EL (cell line): ENCODE results near the gene EDAR.

Experiments
- DNase-seq: peaks from one replicate; pipeline ENCODE4 v3.0.0-alpha.2; 2016

Gene EDAR

DNA sequence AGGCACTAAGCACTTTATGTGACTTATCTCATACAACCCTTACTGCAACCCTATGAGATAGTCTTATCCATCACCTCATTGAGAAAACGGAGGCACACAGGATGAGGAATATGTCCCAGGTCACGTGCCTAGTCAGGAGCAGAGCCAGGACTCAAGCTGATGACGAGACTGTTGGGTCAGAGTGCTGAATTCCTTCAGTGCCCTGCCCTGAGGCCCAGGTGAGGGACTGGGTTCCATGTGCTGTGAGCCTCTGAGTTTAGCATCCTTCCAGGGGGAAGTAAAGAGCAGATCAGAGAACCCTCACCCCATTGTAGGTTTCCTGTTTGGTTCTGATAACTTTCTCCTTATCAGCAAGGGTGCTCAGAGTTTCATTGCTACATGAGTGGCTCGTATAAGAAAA is 11.7 kb upstream of the EDAR start:
- DNase-seq: no peak

DNA sequence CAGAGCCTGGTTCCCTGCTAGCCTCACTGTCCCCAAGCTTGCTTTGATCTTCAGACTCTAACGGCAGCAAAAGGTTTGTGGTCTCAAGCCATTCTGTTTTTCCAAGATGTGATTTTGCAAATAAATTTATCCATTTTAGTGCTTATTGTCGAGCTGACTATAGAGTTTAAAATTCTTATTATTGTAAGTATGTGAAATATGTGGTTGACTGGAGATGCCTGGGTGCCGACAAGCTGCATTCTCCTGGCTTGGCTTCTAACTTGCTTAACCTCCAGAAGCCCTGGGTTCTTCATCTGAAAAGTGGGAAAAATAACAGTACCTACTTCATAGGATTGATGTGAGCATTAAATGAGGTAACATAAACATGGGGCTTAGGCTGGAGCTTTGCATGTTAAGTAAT is 9.9 kb upstream of the EDAR start:
- peak; percentile 9 for DNase-seq

DNA sequence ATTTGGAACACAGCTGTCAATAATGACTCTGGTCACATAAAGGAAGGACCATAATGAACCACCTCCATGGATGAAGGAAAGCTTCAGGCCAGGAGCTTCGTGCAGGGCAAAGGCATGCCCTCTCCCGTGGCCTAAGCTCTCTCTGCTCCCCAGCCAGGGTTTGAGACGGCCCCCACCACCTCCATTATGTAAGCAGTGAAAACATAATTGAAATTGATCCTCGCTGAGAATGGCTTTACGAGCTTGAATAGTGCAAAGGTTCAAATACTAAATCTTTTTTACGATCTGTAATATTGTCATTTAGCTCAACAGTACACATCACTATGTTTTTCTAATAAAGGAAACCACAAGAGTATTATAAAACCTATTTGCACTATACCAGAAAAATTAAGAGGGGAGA is 5.2 kb upstream of the EDAR start:
- DNase-seq: no peak

DNA sequence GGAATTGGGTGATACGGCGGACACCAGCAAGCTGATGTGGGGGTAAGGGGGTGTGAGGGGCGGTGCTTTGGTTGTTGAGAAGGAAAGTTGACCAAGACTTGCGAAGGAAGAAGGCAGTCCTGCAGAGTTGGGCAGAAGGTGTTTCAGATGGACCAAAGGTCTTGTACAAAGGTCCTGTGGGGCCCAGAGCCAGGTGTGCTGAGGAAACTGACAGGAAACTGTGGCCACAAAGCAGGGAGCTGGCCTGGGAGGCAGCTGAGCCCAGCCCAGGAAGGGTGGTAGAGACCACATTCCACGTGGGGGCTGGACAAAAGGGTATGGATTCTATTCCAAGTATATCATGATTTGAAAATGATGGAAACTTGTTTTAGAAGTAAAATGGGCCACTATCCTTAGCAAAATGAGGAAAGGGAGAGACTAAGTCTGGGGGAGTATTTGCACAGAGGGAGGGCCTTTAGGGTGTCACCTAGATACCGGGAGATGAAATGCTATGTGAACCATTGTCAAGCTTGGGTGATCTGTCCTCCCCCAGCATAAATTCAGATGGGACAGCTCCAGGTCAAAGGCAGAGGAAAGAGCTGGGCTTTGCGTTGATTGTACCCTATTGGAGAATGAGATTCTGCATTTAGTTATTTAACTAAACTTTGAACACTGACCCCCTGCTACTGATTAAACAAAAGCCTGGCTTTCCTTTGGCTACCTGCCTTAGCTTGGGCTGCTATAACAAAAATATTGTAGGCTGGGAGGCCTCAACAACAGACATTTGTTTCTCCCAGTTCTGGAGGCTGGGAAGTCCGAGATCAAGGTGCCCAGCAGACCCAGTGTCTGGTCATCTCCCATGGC is 4.3 kb upstream of the EDAR start:
- DNase-seq: no peak

DNA sequence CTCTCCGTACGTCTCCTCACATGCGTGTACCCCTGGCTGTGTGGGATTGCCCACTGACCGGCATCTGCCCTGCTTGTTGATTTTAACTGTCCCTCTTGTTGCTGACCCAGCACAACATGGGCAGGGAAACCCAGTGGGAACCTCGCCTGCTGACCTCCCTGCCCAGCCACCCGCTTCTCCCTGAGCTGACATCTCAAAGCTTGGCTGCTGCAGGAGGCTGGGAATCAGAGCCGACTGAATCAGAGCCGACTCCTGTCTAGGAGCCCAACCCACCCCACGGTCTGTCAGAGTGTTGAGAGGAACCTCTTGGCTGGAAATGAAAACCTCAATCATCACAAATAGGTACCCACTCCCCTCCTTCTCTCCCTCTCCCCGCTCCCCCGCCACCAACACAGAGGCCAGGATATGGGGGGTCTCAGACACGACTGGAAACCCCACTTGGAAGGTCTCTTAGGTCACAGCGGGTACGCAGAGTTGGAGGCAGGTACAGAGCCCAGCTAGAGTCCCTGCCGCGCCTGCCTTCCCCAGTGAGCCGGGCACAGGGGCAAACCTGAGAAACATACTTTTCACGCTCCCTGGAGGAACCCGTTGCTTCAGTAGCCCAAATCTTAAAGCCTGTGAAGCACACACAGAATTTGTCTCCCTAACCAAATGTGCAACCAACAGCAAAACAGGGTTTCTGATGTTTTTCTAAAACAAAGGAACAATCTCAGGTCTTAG is 784 bp downstream of the EDAR start:
- DNase-seq: no peak

DNA sequence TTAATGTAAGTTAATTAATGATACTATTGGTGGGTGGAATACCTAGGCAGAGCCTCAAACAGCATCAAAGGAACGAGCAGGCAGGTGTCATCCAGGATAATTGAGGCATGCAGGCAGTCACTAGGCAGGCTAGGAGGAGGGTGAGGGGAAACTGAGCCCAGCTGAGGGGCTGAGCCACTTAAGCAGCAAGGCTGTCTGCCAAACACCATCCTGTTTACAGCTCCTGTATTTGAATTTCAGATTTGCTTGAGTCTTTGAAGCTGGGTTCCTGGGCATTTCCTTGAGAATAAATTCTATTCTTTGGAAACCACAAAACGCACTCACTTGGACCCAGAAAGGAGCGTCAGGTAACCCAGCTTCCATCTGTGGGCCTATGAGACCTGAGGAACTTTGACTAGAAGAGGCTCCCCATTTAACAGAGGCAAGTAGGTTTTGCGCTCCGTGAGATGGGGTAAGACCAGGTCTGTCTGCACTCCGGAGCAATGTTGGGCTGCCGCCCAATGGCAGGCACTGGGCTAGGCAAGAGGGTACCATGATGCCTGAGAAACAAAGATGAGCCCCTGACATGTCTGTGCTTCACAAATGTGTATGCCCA is 2.0 kb downstream of the EDAR start:
- DNase-seq: no peak

DNA sequence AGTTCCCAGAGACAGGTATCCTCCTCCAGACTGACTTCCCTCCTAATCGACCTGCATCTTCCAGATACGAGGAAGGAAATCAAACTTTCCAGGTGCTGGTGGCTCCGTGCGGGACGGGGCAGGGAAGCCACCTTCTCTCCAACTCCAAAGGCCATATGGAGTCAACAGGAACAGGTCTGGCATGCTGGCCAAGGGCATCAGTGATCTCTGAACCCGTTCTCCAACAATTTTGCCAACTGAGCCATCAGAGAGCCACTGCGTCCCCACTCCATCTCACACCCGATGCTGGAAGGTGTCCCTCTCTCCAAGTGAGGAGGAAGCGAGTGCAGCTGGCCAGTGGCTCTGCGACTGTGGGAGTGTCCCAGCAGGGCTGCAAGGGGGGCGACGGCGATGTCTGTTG is 5.4 kb downstream of the EDAR start:
- DNase-seq: no peak

DNA sequence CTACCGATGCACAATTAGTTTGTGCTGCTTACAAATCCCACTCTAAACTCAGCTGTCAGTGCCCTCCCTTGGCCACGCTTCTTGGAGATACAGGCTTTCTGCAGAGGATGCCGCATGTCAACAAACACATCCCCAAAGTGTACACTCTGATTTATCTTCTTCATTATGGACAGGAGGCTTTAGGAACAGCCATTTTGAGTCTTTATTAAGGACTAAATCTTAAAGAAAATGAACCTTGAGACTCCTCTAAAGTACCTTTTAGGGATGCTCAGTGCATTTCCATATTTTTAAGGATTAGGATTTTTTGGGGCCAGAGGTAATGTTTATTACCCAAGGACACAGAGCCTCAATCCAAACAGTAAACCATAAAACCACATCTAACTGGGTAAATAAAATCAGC is 6.0 kb downstream of the EDAR start:
- no peak for DNase-seq

DNA sequence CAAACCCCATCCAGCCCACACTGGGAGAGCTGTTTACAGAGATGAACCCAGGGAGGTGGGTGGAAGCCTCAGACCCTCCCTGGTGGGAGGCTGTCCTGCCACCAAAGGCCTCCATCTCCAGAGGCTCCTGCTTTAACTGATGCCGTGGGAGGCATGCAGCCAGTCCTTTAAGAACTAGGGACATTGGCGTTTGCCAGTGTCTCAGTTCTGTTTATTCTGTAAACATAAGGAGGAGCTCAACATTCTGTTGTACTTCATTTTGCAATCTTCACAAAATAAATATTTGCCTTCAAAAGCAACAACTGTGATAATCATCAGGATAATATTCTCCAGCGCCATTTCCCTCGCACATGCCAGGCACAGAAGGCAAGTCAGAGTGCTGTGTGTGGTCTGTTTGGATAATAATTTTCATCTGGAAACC is 6.8 kb downstream of the EDAR start:
- DNase-seq: no peak

DNA sequence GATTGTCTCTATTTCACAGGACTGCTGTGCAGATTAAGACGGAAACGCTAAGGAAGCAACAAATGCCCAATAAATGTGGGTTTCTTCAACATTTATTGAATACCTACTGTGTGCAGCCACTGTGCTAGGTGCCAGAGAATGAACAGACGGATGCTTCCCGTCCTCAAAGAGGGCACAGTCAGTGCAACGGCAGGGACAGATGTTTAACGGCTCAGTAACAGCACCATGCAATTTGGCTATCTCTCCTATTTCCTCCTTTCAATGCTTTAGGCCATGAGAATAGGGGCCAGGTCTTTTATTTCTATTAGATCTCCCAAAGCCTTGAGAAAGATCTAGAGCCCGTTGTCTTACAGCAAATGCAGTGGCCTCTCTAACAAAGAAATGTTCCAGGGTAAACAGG is 7.2 kb downstream of the EDAR start:
- DNase-seq: no peak

DNA sequence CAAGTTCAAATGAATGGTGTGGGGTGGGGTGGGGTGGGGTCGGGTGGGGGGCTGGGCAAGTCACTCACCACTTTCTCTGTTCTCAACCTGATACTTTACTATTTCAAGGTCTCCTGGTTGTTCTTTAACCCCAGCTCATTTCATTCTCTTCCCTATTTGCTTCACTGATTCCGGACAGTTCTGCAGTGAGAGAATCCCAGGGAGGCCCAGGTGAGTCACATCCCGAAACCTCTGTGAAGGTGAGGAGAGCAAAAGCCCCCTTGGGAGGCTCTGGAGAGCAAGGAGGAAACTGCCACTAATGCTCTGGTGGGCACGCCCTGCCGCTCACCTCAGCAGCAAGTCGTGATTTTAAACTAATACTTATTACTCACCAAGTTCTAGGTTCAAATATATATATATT is 8.9 kb downstream of the EDAR start:
- no peak for DNase-seq

DNA sequence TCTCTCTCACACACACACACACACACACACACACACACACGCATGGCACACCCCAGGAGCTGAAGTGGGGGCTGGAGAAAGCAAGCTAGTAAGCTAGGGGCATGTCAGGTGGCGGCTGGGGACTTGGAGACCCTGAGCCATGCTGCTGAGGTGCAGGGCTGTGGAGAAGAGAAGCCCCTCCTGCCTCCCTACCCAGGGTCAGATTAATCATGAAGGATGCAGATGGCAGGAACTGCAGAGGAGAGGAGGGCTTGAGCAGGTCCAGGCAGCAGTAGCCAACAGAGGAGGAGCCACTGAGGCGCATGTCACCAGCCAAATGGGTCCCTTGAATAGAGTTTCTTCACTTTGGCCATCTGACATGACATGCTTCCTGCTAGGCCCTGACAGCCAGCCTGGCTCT is 9.6 kb downstream of the EDAR start:
- no peak for DNase-seq

DNA sequence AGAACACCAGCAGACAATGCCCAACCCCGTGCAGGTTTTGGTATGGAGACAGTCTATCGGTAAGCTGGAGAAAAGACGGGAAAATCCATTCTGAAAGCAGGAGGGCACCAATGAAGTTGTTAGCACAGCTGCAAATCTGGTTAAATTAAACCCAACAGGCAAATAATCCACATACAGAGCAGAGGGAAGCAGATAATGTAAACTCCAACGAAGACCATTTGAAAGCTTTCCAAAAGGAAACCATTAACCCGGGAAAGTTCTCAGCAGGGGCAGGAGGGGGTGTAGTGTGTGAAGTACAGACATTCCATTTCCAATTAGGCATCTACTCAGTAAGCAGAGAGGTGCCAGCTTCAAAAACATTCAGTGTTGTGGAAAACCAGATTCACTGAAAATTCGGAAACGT is 10.3 kb downstream of the EDAR start:
- DNase-seq: no peak

DNA sequence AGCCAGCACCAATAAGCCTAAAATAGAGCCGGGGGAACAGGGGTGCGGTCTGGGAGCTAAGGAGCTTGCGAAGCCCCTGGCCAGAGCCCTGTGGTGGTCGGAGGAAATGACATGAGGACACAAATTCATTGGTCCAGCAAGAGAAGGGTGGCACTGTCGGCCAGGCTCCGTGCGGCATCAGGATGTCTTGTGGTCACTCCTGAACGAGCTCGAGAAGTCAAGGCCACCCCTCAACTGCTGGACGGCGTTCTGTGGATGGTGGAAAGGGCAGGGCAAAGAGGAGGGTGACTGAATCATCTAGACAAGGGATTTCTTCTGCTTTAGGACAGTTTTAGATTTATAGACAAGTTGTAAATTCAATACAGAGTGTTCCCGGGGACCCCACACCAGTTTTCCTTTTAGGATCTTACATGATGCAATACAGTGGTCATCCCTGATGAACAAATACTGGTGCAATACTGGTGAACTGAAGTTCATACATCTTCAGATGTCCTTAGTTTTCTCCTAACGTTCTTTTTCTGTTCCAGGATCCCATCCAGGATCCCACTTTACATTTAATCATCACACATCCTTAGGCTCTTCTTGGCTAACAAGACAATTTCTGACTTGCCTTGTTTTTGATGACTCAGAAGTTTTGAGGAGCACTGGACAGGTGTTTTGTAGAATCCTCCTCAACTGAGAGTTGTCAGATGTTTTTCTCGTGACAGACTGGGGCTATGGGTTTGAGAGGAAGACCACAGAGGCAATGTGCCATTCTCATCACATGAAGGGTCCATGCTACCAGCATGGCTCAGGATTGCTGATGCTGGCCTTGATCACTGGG is 13.2 kb downstream of the EDAR start:
- DNase-seq: no peak

DNA sequence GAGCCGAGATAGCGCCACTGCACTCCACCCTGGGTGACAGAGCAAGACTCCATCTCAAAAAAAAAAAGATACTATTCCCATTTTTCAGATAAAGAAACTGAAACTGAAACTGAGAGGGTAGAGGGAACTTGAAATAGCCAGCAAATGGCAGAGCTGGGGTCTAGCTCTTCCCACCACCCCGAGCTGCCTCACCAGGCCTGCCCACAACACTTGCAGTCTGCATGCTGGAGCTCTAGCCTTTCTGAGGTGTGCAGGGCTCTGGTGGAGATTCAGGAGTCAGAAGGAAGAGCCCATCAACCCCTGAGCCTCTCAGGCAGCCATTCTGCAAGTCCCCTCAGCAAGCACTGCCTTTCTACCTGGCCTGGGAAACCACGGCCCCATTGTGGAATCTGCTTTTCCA is 14.3 kb downstream of the EDAR start:
- no peak for DNase-seq

DNA sequence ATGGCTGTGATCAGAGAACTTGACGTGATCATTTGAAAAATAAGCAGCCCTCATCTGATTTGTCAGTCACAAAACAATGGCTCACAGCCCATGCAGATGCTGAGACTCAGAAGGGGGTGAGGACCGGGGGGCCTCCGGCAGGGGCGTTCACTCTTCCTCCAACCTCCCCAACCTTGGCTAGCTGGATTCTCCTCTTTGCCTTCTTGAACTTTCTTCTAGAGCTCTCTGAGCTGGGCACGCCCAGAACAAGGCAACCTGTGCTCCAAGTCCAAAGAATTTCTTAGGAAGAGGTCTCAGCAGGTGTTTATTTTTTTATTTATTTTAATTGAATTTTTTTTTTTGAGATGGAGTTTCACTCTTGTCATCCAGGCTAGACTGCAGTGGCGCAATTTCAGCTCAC is 16.4 kb downstream of the EDAR start:
- DNase-seq: no peak

DNA sequence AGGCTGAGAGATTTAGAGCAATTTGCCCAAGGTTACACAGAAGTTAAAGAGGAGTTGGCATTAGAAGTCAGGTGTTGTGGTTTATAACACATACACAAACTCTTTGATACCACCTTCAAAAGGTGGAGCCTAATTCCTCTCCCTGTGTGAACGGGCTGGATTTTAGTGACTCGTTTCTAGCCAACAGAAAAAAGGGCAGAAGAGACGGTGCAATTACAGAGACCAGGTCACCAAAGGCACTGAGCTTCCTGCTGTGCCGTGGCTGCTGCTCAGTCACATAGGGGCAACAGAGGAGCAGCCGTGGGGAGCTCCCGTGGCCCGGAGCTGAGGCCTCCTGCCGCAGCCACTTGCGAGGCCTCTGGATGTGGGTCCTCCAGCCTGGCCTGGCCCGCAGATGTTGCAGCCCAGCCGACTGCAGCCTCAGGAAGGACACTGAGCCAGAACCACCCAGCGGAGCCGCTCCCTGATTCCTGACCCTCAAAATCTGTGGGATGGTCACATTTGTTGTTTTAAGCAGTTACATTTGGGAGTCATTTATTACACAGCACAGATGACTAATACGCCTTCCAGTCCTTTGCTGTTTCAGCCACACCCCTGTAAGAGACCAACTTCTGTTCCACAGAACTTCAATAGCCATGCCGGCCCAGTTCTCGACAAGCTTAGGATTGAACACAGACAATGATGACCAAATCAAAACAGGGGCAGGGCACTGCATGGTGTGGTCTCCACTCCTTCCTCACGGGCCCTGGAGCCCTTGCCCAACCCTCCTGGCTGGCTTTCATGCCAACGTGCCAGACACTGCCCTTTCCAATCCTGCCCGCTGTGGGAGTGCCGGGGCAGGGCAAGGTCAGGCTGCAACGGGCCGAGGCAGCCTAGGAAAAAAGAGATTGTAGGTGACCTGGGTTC is 17.1 kb downstream of the EDAR start:
- DNase-seq: peak; percentile 64

DNA sequence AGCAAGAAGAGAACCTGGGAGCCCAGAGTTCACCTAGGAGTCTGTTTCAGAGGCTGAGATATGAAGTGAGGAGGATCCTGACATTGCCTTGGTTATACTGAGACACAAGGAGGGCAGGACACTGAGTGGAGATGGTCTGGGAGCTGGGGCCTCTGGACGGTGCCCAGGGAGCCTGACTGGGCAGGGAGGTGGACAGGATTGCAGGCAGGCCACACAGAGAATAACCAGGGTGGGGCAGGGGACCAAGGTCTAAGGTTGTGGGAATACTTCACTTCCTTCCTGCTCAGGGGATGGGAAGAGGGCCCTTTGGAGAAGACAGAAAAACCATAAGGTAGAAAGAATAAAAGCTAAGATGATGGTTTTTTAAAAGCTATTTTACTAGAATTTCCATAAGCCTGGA is 18.7 kb downstream of the EDAR start:
- no peak for DNase-seq

DNA sequence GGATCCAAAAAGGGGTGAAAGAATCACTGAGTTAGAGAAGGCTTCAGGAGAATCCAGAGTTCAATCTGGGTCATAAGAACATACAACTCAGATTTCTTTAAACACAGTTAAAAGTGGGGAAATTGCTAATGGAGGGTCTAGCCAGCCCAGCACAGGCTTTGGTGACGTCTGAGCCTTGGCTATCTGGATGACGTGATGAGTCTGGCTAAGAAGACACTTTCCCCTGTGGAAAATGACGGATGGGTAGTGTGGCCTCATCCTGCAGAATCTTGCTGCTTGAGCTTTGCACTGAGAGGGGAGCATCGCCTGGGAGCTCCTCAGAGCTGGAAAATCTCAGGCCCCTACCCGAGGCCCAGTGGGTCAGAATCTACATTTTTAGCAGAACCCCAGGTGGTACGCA is 19.2 kb downstream of the EDAR start:
- DNase-seq: no peak

DNA sequence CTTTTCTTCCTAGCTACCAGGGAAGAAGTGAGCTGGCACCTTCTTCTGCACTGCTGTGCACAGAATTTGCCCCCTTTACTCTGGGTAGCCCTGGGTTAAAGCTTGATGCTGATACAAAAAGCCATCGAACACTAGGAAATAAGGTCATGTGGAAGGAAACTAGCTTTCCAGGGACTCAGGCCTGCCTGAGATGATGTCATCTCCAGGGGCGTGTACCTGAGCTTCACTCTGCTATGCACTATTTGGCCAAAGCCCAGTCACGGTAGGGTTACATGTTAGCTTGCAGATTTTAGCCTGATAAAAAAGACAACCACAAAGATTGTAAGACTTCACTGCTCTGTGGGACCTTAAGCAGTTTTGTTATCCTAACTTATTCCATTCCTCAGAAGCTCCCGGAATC is 20.4 kb downstream of the EDAR start:
- DNase-seq: no peak

DNA sequence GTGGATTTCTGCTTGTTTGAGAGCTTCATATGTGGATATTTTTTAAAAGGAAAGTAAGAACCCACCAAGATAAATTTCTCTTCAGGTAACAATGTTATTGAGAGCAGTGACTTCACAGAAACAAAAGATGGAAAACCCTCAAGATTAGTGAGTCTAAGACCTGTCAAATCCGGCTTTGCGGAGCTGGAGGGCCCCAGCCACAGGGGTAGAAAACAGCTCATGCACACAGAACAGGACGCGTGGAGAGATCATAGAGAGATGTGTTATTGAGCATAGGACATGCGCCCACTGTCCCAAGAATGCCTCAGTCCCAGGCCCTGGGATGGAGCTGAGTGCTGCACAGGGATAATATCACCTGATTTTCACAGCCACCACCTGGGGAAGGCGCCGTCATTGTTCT is 21.3 kb downstream of the EDAR start:
- no peak for DNase-seq
